Stomach (tissue), 9 donors: Measurements from ENCODE around the gene ATG13. TPM values are rescaled to one million over a fixed set of nuclear protein-coding genes. Genes with fewer than 3 reads are reported as not detected.

Experiments used
- DNase-seq, 2 donors: peaks; one replicate each; pipeline versions ENCODE4 v3.0.0 to v3.0.0-alpha.2; 2013 to 2019
- H3K27ac ChIP-seq, 5 donors: fragments of 200-600 bp in 4 of 5; sonication (generic) in 4 of 5; one replicate each; pipeline ENCODE4 v1.5.1; 2013 to 2019; ENCODE audit warnings: mild to moderate bottlenecking in 1 of 5, moderate library complexity in 1 of 5
- H3K27me3 ChIP-seq, 3 donors: fragments of 200-600 bp; sonication (generic); one replicate each; pipeline ENCODE4 v1.5.1; 2017 to 2019; ENCODE audit warnings: mixed run types in 1 of 3
- H3K36me3 ChIP-seq, 4 donors: fragments of 200-600 bp; sonication (generic); 1 replicate in 3 of 4; 2 replicates in 1 of 4; pipeline ENCODE4 v1.5.1; 2016 to 2019
- H3K4me1 ChIP-seq, 4 donors: fragments of 200-600 bp; sonication (generic); one replicate each; pipeline ENCODE4 v1.5.1; 2016 to 2019
- H3K4me3 ChIP-seq, 4 donors: fragments of 200-600 bp; sonication (generic) in 3 of 4; one replicate each; pipeline ENCODE4 v1.5.1; 2016 to 2019; ENCODE audit warnings: mild to moderate bottlenecking in 1 of 4
- H3K9me3 ChIP-seq, 4 donors: fragments of 200-600 bp; sonication (generic); one replicate each; pipeline ENCODE4 v1.5.1; 2016 to 2019
- EP300 ChIP-seq: sonication (generic); formaldehyde crosslinking; IDR thresholded peaks from one replicate; pipeline ENCODE4 v1.6.1; 2017; ENCODE audit warnings: antibody characterized with exemption
- POLR2A ChIP-seq, 4 donors: fragments of 450-650 bp; IDR thresholded peaks; one replicate each; pipeline ENCODE4 v1.6.1; 2016; ENCODE audit warnings: antibody characterized with exemption in 4 of 4, control low read depth in 2 of 4, mild to moderate bottlenecking in 1 of 4, moderate library complexity in 1 of 4
- POLR2AphosphoS5 ChIP-seq, 3 donors: sonication (generic); formaldehyde crosslinking; IDR thresholded peaks; one replicate each; pipeline ENCODE4 v1.6.1; 2016; ENCODE audit warnings: antibody characterized with exemption in 3 of 3
- WGBS, 5 donors: extraction: QIAGEN DNeasy Blood & Tissue Kit in 3 of 5; methylation state at CpG; one replicate each; pipeline versions ENCODE4 v1.1.5 to v1.1.7; 2013 to 2018; 5-methylcytosine and 5-hydroxymethylcytosine counted together
- intact Hi-C: fragments of 100-400 bp; cut with DNase I; formaldehyde crosslinking; loops from one replicate; pipeline ENCODE4 v1.15.1; 2023; ENCODE audit warnings: low total_unique reads
- polyA plus RNA-seq, 3 donors: library from polyadenylated mRNA; stranded (reverse); fragments of 200-250 nt; gene quantifications; one replicate each; pipeline ENCODE4 v1.2.3, GENCODE V29; 2013
- total RNA-seq, 5 donors: library from RNA; depleted of rRNA; stranded (reverse); fragments of >200 nt; gene quantifications; one replicate each; pipeline versions ENCODE4 v1.1.0 to v1.2.3, GENCODE V29; 2014 to 2016
- TF ChIP-seq, protein P1 (sequence below), 7 experiments: fragments of 450-650 bp in 4 of 7; fragments of 200-600 bp in 3 of 7; sonication (generic) in 3 of 7; IDR thresholded peaks; one replicate each; pipeline ENCODE4 v1.5.1; 2016 to 2019; ENCODE audit warnings: antibody characterized with exemption in 7 of 7, control low read depth in 2 of 7, mild to moderate bottlenecking in 1 of 7
- donor health status: healthy with polysubstance abuse.
- donor health status: Bipolar disorder and iron deficiency.
- donor health status: healthy.

ATG13 gene
- total and polyA plus RNA-seq, 8 donors, result 17.3 to 286 (median 104) TPM

DNA sequence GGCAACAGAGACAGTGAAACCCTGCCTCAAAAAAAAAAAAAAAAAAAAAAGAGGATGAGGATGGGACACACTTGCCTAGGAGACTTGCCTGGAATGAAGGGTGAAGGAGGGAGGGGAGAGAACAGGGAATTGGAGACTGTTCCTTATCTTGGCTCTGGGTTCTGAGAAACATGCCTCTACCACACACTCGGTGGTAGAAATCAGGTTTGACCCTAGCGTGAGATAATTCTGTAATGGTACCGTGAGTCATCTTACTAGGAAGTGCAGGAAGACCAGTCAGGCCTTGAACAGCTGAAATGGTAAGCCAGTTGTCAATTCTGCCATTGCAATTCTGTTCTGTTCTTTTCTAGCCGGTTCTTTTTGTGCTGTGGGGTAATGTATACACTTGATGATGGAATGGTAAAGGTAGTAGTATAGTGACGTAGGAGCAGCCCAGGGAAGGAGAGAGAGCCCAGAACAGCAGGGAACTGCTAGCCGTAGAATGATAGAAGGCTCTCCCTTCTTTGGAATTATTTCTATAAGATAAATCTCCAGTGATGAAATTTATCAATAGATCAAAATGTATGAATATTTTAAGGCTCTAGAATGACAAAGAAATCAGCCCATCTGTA is 19.6 kb upstream of the ATG13 start:
- intact Hi-C loops, result no loop called here
- Histone ChIP-seq H3K27ac (no peak overlapping the region), H3K4me1 (peaks cover 4 to 16% (median 13%) of the 10 kb centered on the region in 4 donors), H3K36me3 (peaks cover 0 to 9% (median 3%) of the 10 kb centered on the region in 4 donors), H3K27me3 (no peaks in the 10 kb centered on the region), H3K9me3 (no peaks in the 10 kb centered on the region), H3K4me3 (no peak overlapping the region)
- DNase-seq, result no peak
- no peak for TF ChIP-seq POLR2A (IDR thresholded peaks at IDR 0.05)
- no peak for TF ChIP-seq POLR2AphosphoS5 (IDR thresholded peaks at IDR 0.05)
- no peak for TF ChIP-seq EP300
- 71 to 79% (median 75%) methylated on average over 6 of the region's 6 CpGs for WGBS, 5 donors

DNA sequence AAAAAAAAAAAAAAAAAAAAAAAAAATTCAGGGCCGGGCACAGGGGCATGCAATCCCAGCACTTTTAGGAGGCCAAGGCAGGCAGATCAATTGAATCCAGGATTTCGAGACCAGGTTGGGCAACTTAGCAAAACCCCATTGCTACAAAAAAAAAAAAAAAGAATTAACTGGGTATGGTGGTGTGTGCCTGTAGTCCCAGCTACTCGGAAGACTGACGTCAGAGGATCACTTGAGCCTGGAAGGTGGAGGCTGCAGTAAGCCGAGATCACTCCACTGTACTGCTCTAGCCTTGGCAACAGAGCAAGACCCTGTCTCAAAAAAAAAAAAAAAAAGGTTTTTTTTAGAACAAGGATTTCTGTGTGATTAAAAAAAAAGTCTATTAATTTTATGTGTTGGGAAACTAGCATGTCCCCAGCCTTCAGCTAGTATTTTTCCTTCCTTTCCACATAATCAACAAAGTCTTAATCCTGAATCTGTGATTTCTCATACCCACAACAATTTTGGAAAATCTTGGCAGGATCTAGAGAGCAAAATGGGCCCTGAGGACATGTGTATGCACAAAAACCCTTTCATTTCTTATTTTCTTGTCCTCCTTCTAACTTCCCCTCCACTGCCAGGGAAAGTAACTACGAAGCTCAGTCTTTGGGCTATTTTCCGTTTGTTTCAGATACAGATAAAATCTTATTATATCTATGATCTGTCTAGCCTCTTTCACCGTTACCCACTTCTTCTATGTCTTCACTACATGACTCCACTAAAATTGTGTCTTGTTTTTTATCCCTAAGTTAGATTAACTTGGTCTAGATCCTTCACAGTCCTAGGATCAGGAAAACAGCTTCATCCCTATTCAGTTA is 17.8 kb upstream of the ATG13 start:
- H3K4me3 ChIP-seq, result no peak overlapping the region
- peak overlapping the region in 2 of 5 donors; percentile 31 to 73 for H3K27ac ChIP-seq
- H3K9me3 ChIP-seq, result no peaks in the 10 kb centered on the region
- H3K36me3 ChIP-seq, result peaks cover 0 to 22% (median 13%) of the 10 kb centered on the region in 4 donors
- peaks cover 0 to 3% (median 2%) of the 10 kb centered on the region in 4 donors for H3K4me1 ChIP-seq
- intact Hi-C loops, result no loop called here
- WGBS, 5 donors, result 83 to 90% (median 88%) methylated on average over 8 of the region's 8 CpGs
- no peaks in the 10 kb centered on the region for H3K27me3 ChIP-seq
- TF ChIP-seq POLR2A (IDR thresholded peaks at IDR 0.05) (no peak), POLR2AphosphoS5 (IDR thresholded peaks at IDR 0.05) (no peak), EP300 (no peak)
- TF ChIP-seq, protein P1, sequence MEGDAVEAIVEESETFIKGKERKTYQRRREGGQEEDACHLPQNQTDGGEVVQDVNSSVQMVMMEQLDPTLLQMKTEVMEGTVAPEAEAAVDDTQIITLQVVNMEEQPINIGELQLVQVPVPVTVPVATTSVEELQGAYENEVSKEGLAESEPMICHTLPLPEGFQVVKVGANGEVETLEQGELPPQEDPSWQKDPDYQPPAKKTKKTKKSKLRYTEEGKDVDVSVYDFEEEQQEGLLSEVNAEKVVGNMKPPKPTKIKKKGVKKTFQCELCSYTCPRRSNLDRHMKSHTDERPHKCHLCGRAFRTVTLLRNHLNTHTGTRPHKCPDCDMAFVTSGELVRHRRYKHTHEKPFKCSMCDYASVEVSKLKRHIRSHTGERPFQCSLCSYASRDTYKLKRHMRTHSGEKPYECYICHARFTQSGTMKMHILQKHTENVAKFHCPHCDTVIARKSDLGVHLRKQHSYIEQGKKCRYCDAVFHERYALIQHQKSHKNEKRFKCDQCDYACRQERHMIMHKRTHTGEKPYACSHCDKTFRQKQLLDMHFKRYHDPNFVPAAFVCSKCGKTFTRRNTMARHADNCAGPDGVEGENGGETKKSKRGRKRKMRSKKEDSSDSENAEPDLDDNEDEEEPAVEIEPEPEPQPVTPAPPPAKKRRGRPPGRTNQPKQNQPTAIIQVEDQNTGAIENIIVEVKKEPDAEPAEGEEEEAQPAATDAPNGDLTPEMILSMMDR (IDR thresholded peaks at IDR 0.05), result no peak
- no peak for DNase-seq

DNA sequence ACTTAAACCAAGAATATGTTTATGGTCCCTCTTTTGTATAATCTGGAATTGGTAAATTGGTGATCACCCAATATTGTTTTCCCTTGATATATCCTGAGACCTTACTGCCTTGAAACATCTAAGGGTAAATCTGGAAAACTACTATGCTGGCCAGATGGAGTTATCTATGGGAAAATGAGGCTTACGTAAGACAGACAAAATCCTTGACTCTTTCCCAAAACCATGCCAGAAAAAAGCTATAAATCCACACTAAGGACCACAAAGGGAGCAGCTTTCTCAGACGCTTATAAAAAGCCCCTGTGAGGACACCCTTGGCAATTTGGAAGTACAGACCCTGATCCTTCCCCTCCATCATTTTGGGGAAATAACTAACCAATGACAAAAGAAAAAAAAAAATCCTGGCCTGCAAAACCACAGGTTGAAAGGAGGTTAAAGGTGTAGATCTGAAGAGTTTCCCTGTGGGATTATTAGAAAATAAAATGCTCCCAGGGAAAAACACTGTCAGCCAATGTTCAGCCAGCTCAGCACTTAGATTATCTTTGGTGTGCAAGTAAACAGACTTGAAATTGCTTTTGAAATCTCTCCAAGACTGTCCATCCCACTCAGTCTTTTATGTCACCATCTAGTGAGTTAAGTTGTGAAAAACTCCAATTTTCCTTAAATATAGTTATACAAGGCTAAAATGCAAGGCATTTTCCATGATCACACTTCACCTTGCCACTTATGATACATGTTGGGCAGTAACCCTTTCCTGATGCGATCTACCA is 17.0 kb upstream of the ATG13 start:
- Histone ChIP-seq H3K9me3 (no peaks in the 10 kb centered on the region), H3K4me3 (no peak overlapping the region), H3K4me1 (no peaks in the 10 kb centered on the region), H3K36me3 (peaks cover 0 to 22% (median 13%) of the 10 kb centered on the region in 4 donors), H3K27me3 (no peaks in the 10 kb centered on the region), H3K27ac (peak overlapping the region in 2 of 5 donors; percentile 31 to 73)
- TF ChIP-seq EP300, result no peak
- TF ChIP-seq, protein P1 (IDR thresholded peaks at IDR 0.05), result no peak
- no peak for DNase-seq
- 79 to 91% (median 87%) methylated on average over 3 of the region's 3 CpGs for WGBS, 5 donors
- intact Hi-C loops, result no loop called here

DNA sequence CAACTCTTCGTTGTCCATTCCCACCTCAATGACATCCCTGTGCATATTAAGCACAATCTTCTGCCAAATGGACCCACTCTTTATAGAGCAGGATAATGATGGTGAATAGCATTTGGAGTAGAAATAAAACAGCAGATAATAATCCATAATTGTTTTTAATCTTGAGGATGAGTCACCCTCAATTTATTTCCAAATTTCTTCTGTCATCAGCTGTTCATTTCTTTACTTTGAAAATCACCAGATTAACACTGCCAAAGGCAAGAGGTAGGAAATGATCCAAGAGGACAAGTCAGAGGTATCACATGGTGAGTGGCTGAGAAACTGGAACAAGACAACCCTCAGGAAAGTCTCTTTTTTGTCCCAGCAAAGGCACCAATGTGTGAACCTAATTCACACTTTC is 16.2 kb upstream of the ATG13 start:
- Histone ChIP-seq H3K4me1 (no peaks in the 10 kb centered on the region), H3K4me3 (no peak overlapping the region), H3K27ac (peak overlapping the region in 1 of 5 donors; percentile 73), H3K9me3 (no peaks in the 10 kb centered on the region), H3K36me3 (peaks cover 0 to 22% (median 13%) of the 10 kb centered on the region in 4 donors), H3K27me3 (no peaks in the 10 kb centered on the region)
- no peak for DNase-seq
- TF ChIP-seq EP300 (no peak), POLR2A (IDR thresholded peaks at IDR 0.05) (no peak), POLR2AphosphoS5 (IDR thresholded peaks at IDR 0.05) (no peak)
- TF ChIP-seq, protein P1 (IDR thresholded peaks at IDR 0.05), result no peak
- WGBS, 5 donors, result 71 to 91% (median 90%) methylated on average over 1 of the region's 1 CpG
- intact Hi-C loops, result no loop called here
